ENCODE measurements around the gene DPP10. TPM values are rescaled to one million over a fixed set of nuclear protein-coding genes. Genes with fewer than 3 reads are reported as not detected.

DPP10 gene
- total and polyA plus RNA-seq, 2 of the 13 experiments (the other 11 are each of a cell fraction or from before 2014, with no cell fraction given): 0.95 to 1.7 TPM

- peak; percentile 66 for FAIRE-seq
- Histone ChIP-seq H3K9me3 (ENCODE audit: low read length) (no peaks in the 10 kb centered on the region), H3K36me3 (replicated peaks in 1 of 2; ENCODE audit: control insufficient read depth in 1 of 2, insufficient read depth in 2 of 2, low read length in 2 of 2) (no peaks in the 10 kb centered on the region), H3K9ac (ENCODE audit: insufficient read depth, low read depth, low read length) (no peak overlapping the region), H3K4me2 (ENCODE audit: low read depth, low read length) (no peak overlapping the region), H3K27ac (ENCODE audit: extremely low read length, insufficient read depth, low read length) (no peak overlapping the region), H3K4me3 (replicated peaks in 1 of 3; ENCODE audit: insufficient read depth in 1 of 3, low read depth in 2 of 3, low read length in 3 of 3) (no peak overlapping the region), H2AFZ (ENCODE audit: low read length) (no peak overlapping the region), H3K4me1 (ENCODE audit: insufficient read depth, low read length) (peaks cover 5% of the 10 kb centered on the region), H3K79me2 (ENCODE audit: insufficient read depth, low read length) (no peaks in the 10 kb centered on the region), H4K20me1 (ENCODE audit: insufficient read depth, low read length) (no peaks in the 10 kb centered on the region), H3K27me3 (ENCODE audit: control insufficient read depth in 1 of 2, insufficient read depth in 2 of 2, low read length in 2 of 2) (peaks cover 3 to 19% of the 10 kb centered on the region in 2 experiments; a peak in 4 of 5 replicates)
- no peak for TF ChIP-seq ZNF337 (CRISPR knock-in tag; IDR thresholded peaks at IDR 0.05; ENCODE audit: borderline replicate concordance, low read depth)
- TF ChIP-seq, protein P1, sequence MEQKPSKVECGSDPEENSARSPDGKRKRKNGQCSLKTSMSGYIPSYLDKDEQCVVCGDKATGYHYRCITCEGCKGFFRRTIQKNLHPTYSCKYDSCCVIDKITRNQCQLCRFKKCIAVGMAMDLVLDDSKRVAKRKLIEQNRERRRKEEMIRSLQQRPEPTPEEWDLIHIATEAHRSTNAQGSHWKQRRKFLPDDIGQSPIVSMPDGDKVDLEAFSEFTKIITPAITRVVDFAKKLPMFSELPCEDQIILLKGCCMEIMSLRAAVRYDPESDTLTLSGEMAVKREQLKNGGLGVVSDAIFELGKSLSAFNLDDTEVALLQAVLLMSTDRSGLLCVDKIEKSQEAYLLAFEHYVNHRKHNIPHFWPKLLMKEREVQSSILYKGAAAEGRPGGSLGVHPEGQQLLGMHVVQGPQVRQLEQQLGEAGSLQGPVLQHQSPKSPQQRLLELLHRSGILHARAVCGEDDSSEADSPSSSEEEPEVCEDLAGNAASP (CRISPR knock-in tag; IDR thresholded peaks at IDR 0.05; ENCODE audit: borderline replicate concordance): no peak
- no peak for TF ChIP-seq ZNF678 (CRISPR knock-in tag; IDR thresholded peaks at IDR 0.05)
- peak; percentile 47; the same call in 1 of the 2 replicates for TF ChIP-seq SMC3 (IDR thresholded peaks at IDR 0.05; ENCODE audit: low read length)
- no peak for TF ChIP-seq HMGA1 (CRISPR knock-in tag; conservative IDR thresholded peaks at IDR 0.05)
- TF ChIP-seq FOXK2 (IDR thresholded peaks at IDR 0.05): no peak
- TF ChIP-seq STAG1 (CRISPR knock-in tag; IDR thresholded peaks at IDR 0.05): peak; percentile 44
- TF ChIP-seq ATF3 (CRISPR knock-in tag; IDR thresholded peaks at IDR 0.05): no peak
- no peak for TF ChIP-seq CCDC6 (CRISPR knock-in tag; IDR thresholded peaks at IDR 0.05)
- TF ChIP-seq CTCF (CRISPR knock-in tag; IDR thresholded peaks at IDR 0.05): peak; percentile 56
- TF ChIP-seq POLR2AphosphoS5 (IDR thresholded peaks at IDR 0.05; ENCODE audit: low read depth, low read length): no peak
- TF ChIP-seq ZNF430 (CRISPR knock-in tag; IDR thresholded peaks at IDR 0.05): no peak
- TF ChIP-seq NFE2 (CRISPR knock-in tag; IDR thresholded peaks at IDR 0.05): no peak
- no peak for ATAC-seq
- in situ Hi-C loops (cut with HindIII; ENCODE audit: extremely low pct_ligation_motif_present, low pct_unique_long_range_greater_than_20kb) (no loop called here), intact Hi-C loops (cut with micrococcal nuclease; ENCODE audit: unreplicated experiment) (no loop called here)
- peak; percentile 43 for DNase-seq (ENCODE audit: low spot score)
- ChIA-PET POLR2A (no interaction called here), CTCF (ENCODE audit: low intra/inter-chr PET ratio, low total read pairs) (interaction anchor here (0.7 kb wide), 1 partner anchor 347 kb away, joined by 3 read pairs; no protein-coding TSS in a partner anchor)
- no TSS peak for BruUV-seq (replicated peaks)
- 25% methylated on average over 6 of the region's 6 CpGs for WGBS (ENCODE audit: low lambda C conversion rate)
Measured at GRCh38 chr2:115165529-115166109, 723.2 kb downstream of the DPP10 start.

Data from HepG2 (cell line).